A549 (cell line): ENCODE measurements around the gene NTHL1. TPM values are rescaled to one million over a fixed set of nuclear protein-coding genes. Genes with fewer than 3 reads are reported as not detected.

Source experiments
- ATAC-seq, 2 experiments: fragments of 200-7000 bp in 1 of 2; fragments of >200 bp in 1 of 2; cut with Nextera tagmentation in 1 of 2; cut with Tn5 transposase in 1 of 2; 3 replicates each; pipeline versions ENCODE4 v1.8.0 to v1.9.1; 2018 to 2020; ENCODE audit warnings: mild to moderate bottlenecking in 1 of 2, moderate library complexity in 1 of 2
- CTCF ChIA-PET: fragments of 300-600 bp; sonication (Branson Sonifier 250); formaldehyde crosslinking; extraction: SDS; loops from one replicate; lab custom pipeline; 2021; ENCODE audit warnings: antibody characterized with exemption, inconsistent platforms; lab: Yijun Ruan, JAX
- POLR2A ChIA-PET: fragments of 350-600 bp; formaldehyde crosslinking; extraction: SDS; loops from one replicate; lab custom pipeline; 2021; ENCODE audit warnings: antibody characterized with exemption, inconsistent platforms; lab: Yijun Ruan, JAX
- DNase-seq, 2 experiments: peaks; one replicate each; pipeline versions ENCODE4 v3.0.0 to v3.0.0-alpha.2; 2011 to 2016; ENCODE audit warnings: low read depth in 1 of 2, low spot score in 1 of 2
- FAIRE-seq: peaks from 2 replicates; lab custom pipeline; 2011; peaks lifted over from hg19 to GRCh38; lab: Jason Lieb, UNC
- H3K27ac ChIP-seq, 2 experiments: fragments of >200 bp; sonication (Bioruptor Twin); formaldehyde crosslinking; 3 replicates each; pipeline ENCODE4 v1.5.1; 2016 to 2017
- H3K4me1 ChIP-seq: fragments of >200 bp; sonication (Bioruptor Twin); formaldehyde crosslinking; 3 replicates; pipeline ENCODE4 v1.6.1; 2016
- H3K4me2 ChIP-seq: fragments of >200 bp; sonication (Bioruptor Twin); formaldehyde crosslinking; 3 replicates; pipeline ENCODE4 v1.6.1; 2016
- H3K4me3 ChIP-seq: fragments of >200 bp; sonication (Bioruptor Twin); formaldehyde crosslinking; 3 replicates; pipeline ENCODE4 v1.5.1; 2016
- H3K9me3 ChIP-seq: fragments of >200 bp; sonication (Bioruptor Twin); formaldehyde crosslinking; 3 replicates; pipeline ENCODE4 v1.6.1; 2016
- CBX8 ChIP-seq: fragments of 200-600 bp; sonication (generic); IDR thresholded peaks from 2 replicates; pipeline ENCODE4 v1.6.1; 2016
- CHD4 ChIP-seq: fragments of 200-600 bp; sonication (generic); IDR thresholded peaks from 2 replicates; pipeline ENCODE4 v1.6.1; 2016; ENCODE audit warnings: antibody characterized with exemption, mild to moderate bottlenecking, borderline replicate concordance
- EP300 ChIP-seq, 2 experiments: fragments of >200 bp; sonication (Bioruptor Twin); formaldehyde crosslinking; IDR thresholded peaks; 2 replicates in 1 of 2; 3 replicates in 1 of 2; pipeline ENCODE4 v1.6.1; 2016 to 2017
- FOSL2 ChIP-seq, 2 experiments: fragments of 450-650 bp in 1 of 2; fragments of >200 bp in 1 of 2; sonication (Bioruptor Twin) in 1 of 2; formaldehyde crosslinking; IDR thresholded peaks; 2 replicates each; pipeline versions ENCODE4 v1.5.0 to v1.6.1; 2016 to 2020; ENCODE audit warnings: mild to moderate bottlenecking in 1 of 2, moderate library complexity in 1 of 2
- FOXS1 ChIP-seq: fragments of 250-450 bp; sonication (Bioruptor Pico); IDR thresholded peaks from 2 replicates; pipeline ENCODE4 v1.5.0; 2020; ENCODE audit warnings: mild to moderate bottlenecking, moderate library complexity
- GATA3 ChIP-seq: IDR thresholded peaks from 2 replicates; pipeline ENCODE4 v1.6.1; 2012; ENCODE audit warnings: borderline replicate concordance
- HOXA7 ChIP-seq: fragments of 250-450 bp; sonication (Bioruptor Pico); IDR thresholded peaks from 2 replicates; pipeline ENCODE4 v1.5.0; 2020; ENCODE audit warnings: mild to moderate bottlenecking, moderate library complexity
- HOXB13 ChIP-seq: fragments of 250-450 bp; sonication (Bioruptor Pico); IDR thresholded peaks from 2 replicates; pipeline ENCODE4 v1.5.0; 2020; ENCODE audit warnings: low read depth, mild to moderate bottlenecking, moderate library complexity
- JUN ChIP-seq, 2 experiments: fragments of >200 bp; sonication (Bioruptor Twin); formaldehyde crosslinking; IDR thresholded peaks; 2 replicates in 1 of 2; 3 replicates in 1 of 2; pipeline ENCODE4 v1.6.1; 2016 to 2017
- JUNB ChIP-seq: fragments of >200 bp; sonication (Bioruptor Twin); formaldehyde crosslinking; IDR thresholded peaks from 2 replicates; pipeline ENCODE4 v1.6.1; 2016
- KDM1A ChIP-seq: fragments of 200-600 bp; sonication (generic); IDR thresholded peaks from 2 replicates; pipeline ENCODE4 v1.6.1; 2016; ENCODE audit warnings: low read depth, mild to moderate bottlenecking
- KDM5A ChIP-seq: fragments of 200-600 bp; sonication (generic); IDR thresholded peaks from 2 replicates; pipeline ENCODE4 v1.6.1; 2016; ENCODE audit warnings: antibody characterized with exemption, mild to moderate bottlenecking
- NFE2L2 ChIP-seq: fragments of 150-350 bp; conservative IDR thresholded peaks from 2 replicates; pipeline ENCODE4 v1.6.1; 2014; ENCODE audit warnings: low read length
- NPAS2 ChIP-seq: fragments of 250-450 bp; sonication (Bioruptor Pico); IDR thresholded peaks from 2 replicates; pipeline ENCODE4 v1.8.0; 2022; ENCODE audit warnings: mild to moderate bottlenecking, moderate library complexity, borderline replicate concordance
- PHF8 ChIP-seq: fragments of 200-600 bp; sonication (generic); IDR thresholded peaks from 2 replicates; pipeline ENCODE4 v1.6.1; 2016; ENCODE audit warnings: low read depth, mild to moderate bottlenecking, antibody characterized with exemption, moderate library complexity, borderline replicate concordance
- POLR2A ChIP-seq: IDR thresholded peaks from 2 replicates; pipeline ENCODE4 v1.6.1; 2012; ENCODE audit warnings: mild to moderate bottlenecking, low read length
- POLR2AphosphoS2 ChIP-seq: conservative IDR thresholded peaks from 2 replicates; pipeline ENCODE4 v1.6.1; 2012; ENCODE audit warnings: low read length, improper control_type of control experiment, inconsistent platforms
- RARB ChIP-seq: fragments of 250-450 bp; sonication (Bioruptor Pico); IDR thresholded peaks from 2 replicates; pipeline ENCODE4 v1.8.0; 2021; ENCODE audit warnings: mild to moderate bottlenecking, moderate library complexity
- RCOR1 ChIP-seq: fragments of 150-350 bp; IDR thresholded peaks from 2 replicates; pipeline ENCODE4 v1.6.1; 2014; ENCODE audit warnings: antibody characterized with exemption, low read length, low read depth
- RFX5 ChIP-seq: fragments of 450-650 bp; IDR thresholded peaks from 2 replicates; pipeline ENCODE4 v1.7.1; 2014; ENCODE audit warnings: antibody characterized with exemption, mild to moderate bottlenecking, moderate library complexity
- SREBF2 ChIP-seq: fragments of 450-650 bp; IDR thresholded peaks from 2 replicates; pipeline ENCODE4 v1.6.1; 2014; ENCODE audit warnings: mild to moderate bottlenecking, moderate library complexity
- ZC3H11A ChIP-seq: fragments of 450-650 bp; IDR thresholded peaks from 2 replicates; pipeline ENCODE4 v1.6.1; 2014; ENCODE audit warnings: antibody characterized with exemption, mild to moderate bottlenecking
- ZFP36 ChIP-seq: fragments of 450-650 bp; IDR thresholded peaks from 2 replicates; pipeline ENCODE4 v1.6.1; 2014; ENCODE audit warnings: borderline replicate concordance; ENCODE audit not compliant: partially characterized antibody
- ZSCAN20 ChIP-seq: fragments of 250-450 bp; sonication (Bioruptor Pico); IDR thresholded peaks from 2 replicates; pipeline ENCODE4 v1.8.0; 2022; ENCODE audit warnings: mild to moderate bottlenecking, moderate library complexity
- WGBS: methylation state at CpG from one replicate; pipeline ENCODE4 v1.1.6; 2017; ENCODE audit errors: missing lambda C conversion rate; 5-methylcytosine and 5-hydroxymethylcytosine counted together
- polyA plus RNA-seq, 4 experiments: library from polyadenylated mRNA; depleted of rRNA in 3 of 4; stranded (reverse); fragments of >200 nt; fragmentation: RNase III in 1 of 4; extraction: RNeasy Plus Mini Kit Qiagen cat#74134 plus additional on column Dnase treatment in 1 of 4; gene quantifications; 2 replicates in 3 of 4; 3 replicates in 1 of 4; pipeline ENCODE4 v1.2.3, GENCODE V29; 2011 to 2017
- TF ChIP-seq, protein P1 (sequence below): fragments of 150-350 bp; IDR thresholded peaks from 2 replicates; pipeline ENCODE4 v1.6.1; 2014; ENCODE audit warnings: low read depth, mild to moderate bottlenecking, low read length
- TF ChIP-seq, protein P2 (sequence below): IDR thresholded peaks from 2 replicates; pipeline ENCODE4 v1.6.1; 2012
- TF ChIP-seq, protein P3 (sequence below): fragments of 250-450 bp; sonication (Bioruptor Pico); IDR thresholded peaks from 2 replicates; pipeline ENCODE4 v1.5.0; 2021; ENCODE audit warnings: mild to moderate bottlenecking, moderate library complexity, borderline replicate concordance
- TF ChIP-seq, protein P4 (sequence below): fragments of >200 bp; sonication (Bioruptor Twin); formaldehyde crosslinking; IDR thresholded peaks from 3 replicates; pipeline ENCODE4 v1.5.1; 2016

The NTHL1 gene
- polyA plus RNA-seq, 2 of the 4 experiments (the other 2 are of a cell fraction): 28.8 to 42.3 TPM

DNA sequence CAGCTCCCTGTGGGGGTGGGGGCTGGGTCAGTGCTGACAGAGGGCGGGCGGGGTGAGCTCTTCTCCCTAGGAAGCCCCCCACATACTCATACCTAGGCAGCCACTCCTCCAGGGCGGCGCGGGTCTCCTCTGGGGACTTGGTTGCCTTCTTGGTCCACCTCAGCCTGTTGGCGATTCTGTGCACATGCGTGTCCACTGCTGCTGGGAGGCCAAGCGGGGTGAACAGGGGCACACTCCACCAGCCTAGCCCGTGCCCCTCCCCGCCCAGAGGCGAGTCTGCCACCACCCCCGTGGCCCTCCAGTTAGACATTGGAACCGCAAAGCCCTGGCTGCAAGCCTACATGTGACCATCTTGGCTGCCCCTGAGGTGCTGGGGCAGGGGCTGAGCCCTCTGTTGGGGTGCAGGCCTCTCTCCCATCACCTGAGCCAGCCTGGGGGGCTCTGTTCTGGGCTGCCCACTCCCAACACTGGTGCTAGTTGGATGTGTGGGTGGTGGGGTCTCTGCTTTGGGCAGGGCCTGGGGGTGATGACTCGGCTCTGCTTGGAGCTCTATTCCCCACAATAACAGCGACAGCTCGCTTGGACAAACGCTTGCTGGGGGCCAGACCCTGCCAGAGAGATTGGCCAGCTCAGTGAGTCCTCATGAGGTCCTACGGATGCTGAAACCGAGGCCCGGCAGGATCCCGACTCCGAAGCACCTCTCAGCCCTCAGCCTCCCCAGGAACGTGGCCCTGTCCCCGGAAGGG, 7.4 kb downstream of the NTHL1 start:
- DNase-seq: no peak
- Histone ChIP-seq H3K4me2 (peak overlapping the region; percentile 73), H3K4me1 (peaks cover 89% of the 10 kb centered on the region), H3K9me3 (no peaks in the 10 kb centered on the region), H3K4me3 (no peak overlapping the region), H3K27ac (peak overlapping the region; percentile 90)
- ATAC-seq: peak in 1 of 2 experiments; percentile 1; a peak in 3 of 6 replicates
- CTCF ChIA-PET: interaction anchor here (1.0 to 4.0 kb wide), 13 partner anchors 8 to 113 kb away, joined by 3 to 25 read pairs (median 4); partner anchors contain the start of genes NTHL1 and TSC2
- POLR2A ChIA-PET: interaction anchor here (1.6 kb wide), 1 partner anchor 115 kb away, joined by 7 read pairs; the partner anchor contains the start of gene TRAF7
- 0 out of 2 replicates have a peak, but pooled peaks have one; percentile 44 for TF ChIP-seq ZSCAN20 (CRISPR knock-in tag)
- TF ChIP-seq, protein P1, sequence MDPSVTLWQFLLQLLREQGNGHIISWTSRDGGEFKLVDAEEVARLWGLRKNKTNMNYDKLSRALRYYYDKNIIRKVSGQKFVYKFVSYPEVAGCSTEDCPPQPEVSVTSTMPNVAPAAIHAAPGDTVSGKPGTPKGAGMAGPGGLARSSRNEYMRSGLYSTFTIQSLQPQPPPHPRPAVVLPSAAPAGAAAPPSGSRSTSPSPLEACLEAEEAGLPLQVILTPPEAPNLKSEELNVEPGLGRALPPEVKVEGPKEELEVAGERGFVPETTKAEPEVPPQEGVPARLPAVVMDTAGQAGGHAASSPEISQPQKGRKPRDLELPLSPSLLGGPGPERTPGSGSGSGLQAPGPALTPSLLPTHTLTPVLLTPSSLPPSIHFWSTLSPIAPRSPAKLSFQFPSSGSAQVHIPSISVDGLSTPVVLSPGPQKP: no peak
- TF ChIP-seq, protein P2, sequence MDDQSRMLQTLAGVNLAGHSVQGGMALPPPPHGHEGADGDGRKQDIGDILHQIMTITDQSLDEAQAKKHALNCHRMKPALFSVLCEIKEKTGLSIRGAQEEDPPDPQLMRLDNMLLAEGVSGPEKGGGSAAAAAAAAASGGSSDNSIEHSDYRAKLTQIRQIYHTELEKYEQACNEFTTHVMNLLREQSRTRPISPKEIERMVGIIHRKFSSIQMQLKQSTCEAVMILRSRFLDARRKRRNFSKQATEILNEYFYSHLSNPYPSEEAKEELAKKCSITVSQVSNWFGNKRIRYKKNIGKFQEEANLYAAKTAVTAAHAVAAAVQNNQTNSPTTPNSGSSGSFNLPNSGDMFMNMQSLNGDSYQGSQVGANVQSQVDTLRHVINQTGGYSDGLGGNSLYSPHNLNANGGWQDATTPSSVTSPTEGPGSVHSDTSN: 0 out of 2 replicates have a peak, but pooled peaks have one; percentile 13
- WGBS: 86% methylated on average over 13 of the region's 24 CpGs
- no peak for FAIRE-seq

DNA sequence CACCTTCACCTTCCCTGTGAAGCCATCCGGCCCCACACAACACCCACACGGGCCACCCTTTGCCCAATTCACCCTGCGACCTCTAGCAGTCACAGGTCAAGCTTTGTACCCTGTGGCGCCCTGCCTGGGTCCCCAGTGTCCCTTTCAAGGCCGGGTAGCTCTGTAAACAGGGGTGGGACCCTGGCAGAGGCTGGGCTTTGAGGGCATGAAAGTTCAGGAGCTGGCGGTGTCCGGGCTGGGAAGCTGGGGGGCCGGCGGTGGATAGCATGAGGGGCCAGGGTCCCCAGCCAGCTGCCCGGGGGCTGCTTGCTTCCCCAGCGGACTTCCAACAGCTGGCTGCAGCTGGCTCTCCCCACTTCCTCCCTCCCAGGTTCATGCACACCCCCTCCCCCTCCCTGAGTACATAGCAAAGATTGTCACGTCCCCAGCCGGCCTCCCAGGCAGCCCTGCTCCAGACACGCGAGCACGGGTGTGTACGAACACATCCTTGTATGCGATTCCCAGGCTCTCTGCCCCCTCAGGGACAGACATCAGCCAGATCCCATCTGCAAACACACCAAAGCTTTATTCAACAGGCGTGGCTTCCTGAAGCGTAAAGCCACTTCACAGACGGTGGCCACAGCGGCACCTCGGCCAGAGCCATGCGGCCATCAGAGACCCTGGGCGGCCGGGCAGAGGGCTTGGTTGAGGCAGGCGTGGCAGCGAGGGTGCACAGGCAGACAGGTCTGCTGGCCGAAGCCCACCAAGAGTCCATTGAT, 8.2 kb downstream of the NTHL1 start:
- FAIRE-seq: peak; percentile 28
- H3K27ac ChIP-seq: peak overlapping the region; percentile 90
- peak; percentile 70 to 96 for DNase-seq
- peak; percentile 41 to 63; a peak in 5 of 6 replicates for ATAC-seq
- no peaks in the 10 kb centered on the region for H3K9me3 ChIP-seq
- no peak overlapping the region for H3K4me3 ChIP-seq
- 22% methylated on average over 12 of the region's 29 CpGs for WGBS
- CTCF ChIA-PET: interaction anchor here (1.1 to 4.0 kb wide), 8 partner anchors 8 to 113 kb away, joined by 3 to 25 read pairs (median 4); partner anchors contain the start of genes NTHL1 and TSC2
- POLR2A ChIA-PET: interaction anchor here (1.6 kb wide), 1 partner anchor 116 kb away, joined by 7 read pairs; the partner anchor contains the start of gene TRAF7
- H3K4me1 ChIP-seq: peaks cover 96% of the 10 kb centered on the region
- H3K4me2 ChIP-seq: peak overlapping the region; percentile 73
- TF ChIP-seq RCOR1 (no peak), SREBF2 (no peak), NFE2L2 (no peak), GATA3 (peak; percentile 68; the same call in 1 of the 2 replicates), RFX5 (no peak), FOSL2 (IDR thresholded peaks at IDR 0.05) (no peak), FOSL2 (CRISPR knock-in tag; IDR thresholded peaks at IDR 0.05) (no peak), HOXA7 (CRISPR knock-in tag) (peak; percentile 23; the same call in 1 of the 2 replicates), ZFP36 (no peak), JUNB (no peak), POLR2AphosphoS2 (no peak), CHD4 (no peak), FOXS1 (CRISPR knock-in tag) (peak; percentile 59; the same call in 1 of the 2 replicates), POLR2A (no peak), ZSCAN20 (CRISPR knock-in tag) (peak; percentile 80), NPAS2 (CRISPR knock-in tag) (no peak), PHF8 (no peak), CBX8 (no peak), ZC3H11A (no peak), RARB (no peak), KDM5A (no peak), EP300 (IDR thresholded peaks at IDR 0.05) (peak in 1 of 2 experiments; percentile 54; a peak in 1 of 5 replicates), KDM1A (no peak), HOXB13 (no peak; the same call in 1 of the 2 replicates), JUN (IDR thresholded peaks at IDR 0.05) (peak; percentile 25 to 45; a peak in 1 of 5 replicates)
- TF ChIP-seq, protein P3, sequence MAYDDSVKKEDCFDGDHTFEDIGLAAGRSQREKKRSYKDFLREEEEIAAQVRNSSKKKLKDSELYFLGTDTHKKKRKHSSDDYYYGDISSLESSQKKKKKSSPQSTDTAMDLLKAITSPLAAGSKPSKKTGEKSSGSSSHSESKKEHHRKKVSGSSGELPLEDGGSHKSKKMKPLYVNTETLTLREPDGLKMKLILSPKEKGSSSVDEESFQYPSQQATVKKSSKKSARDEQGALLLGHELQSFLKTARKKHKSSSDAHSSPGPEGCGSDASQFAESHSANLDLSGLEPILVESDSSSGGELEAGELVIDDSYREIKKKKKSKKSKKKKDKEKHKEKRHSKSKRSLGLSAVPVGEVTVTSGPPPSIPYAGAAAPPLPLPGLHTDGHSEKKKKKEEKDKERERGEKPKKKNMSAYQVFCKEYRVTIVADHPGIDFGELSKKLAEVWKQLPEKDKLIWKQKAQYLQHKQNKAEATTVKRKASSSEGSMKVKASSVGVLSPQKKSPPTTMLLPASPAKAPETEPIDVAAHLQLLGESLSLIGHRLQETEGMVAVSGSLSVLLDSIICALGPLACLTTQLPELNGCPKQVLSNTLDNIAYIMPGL (CRISPR knock-in tag): no peak
- TF ChIP-seq, protein P4, sequence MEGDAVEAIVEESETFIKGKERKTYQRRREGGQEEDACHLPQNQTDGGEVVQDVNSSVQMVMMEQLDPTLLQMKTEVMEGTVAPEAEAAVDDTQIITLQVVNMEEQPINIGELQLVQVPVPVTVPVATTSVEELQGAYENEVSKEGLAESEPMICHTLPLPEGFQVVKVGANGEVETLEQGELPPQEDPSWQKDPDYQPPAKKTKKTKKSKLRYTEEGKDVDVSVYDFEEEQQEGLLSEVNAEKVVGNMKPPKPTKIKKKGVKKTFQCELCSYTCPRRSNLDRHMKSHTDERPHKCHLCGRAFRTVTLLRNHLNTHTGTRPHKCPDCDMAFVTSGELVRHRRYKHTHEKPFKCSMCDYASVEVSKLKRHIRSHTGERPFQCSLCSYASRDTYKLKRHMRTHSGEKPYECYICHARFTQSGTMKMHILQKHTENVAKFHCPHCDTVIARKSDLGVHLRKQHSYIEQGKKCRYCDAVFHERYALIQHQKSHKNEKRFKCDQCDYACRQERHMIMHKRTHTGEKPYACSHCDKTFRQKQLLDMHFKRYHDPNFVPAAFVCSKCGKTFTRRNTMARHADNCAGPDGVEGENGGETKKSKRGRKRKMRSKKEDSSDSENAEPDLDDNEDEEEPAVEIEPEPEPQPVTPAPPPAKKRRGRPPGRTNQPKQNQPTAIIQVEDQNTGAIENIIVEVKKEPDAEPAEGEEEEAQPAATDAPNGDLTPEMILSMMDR: no peak
